BLaER1 treated with 17β-estradiol and CSF1 and Interleukin-3, amounts not matched to agents 10 nM and 100 nM (cell line): ENCODE data around the gene DNAJC22.

ENCODE experiments used
- H3K27ac ChIP-seq, 11 experiments: shearing (Covaris generic); formaldehyde crosslinking; 2 replicates each; pipeline ENCODE4 v1.8.1; 2022
- H3K27me3 ChIP-seq, 11 experiments: shearing (Covaris generic); formaldehyde crosslinking; 2 replicates each; pipeline ENCODE4 v1.8.1; 2022
- H3K36me3 ChIP-seq, 11 experiments: shearing (Covaris generic); formaldehyde crosslinking; 2 replicates each; pipeline ENCODE4 v1.8.1; 2022
- H3K4me1 ChIP-seq, 10 experiments: shearing (Covaris generic); formaldehyde crosslinking; 2 replicates each; pipeline ENCODE4 v1.8.1; 2022
- H3K4me2 ChIP-seq, 11 experiments: shearing (Covaris generic); formaldehyde crosslinking; 2 replicates each; pipeline ENCODE4 v1.8.1; 2022
- H3K4me3 ChIP-seq, 10 experiments: shearing (Covaris generic); formaldehyde crosslinking; 2 replicates each; pipeline ENCODE4 v1.8.1; 2022
- H3K9ac ChIP-seq, 11 experiments: shearing (Covaris generic); formaldehyde crosslinking; 2 replicates each; pipeline ENCODE4 v1.8.1; 2022
- H3K9me3 ChIP-seq, 11 experiments: shearing (Covaris generic); formaldehyde crosslinking; replicated peaks in 1 of 11; 2 replicates each; pipeline ENCODE4 v1.8.1; 2022
- H4K20me1 ChIP-seq, 11 experiments: shearing (Covaris generic); formaldehyde crosslinking; 2 replicates each; pipeline ENCODE4 v1.8.1; 2022
- Cebpa-rat ChIP-seq, 11 experiments: shearing (Covaris generic); IDR thresholded peaks; 2 replicates each; pipeline ENCODE4 v1.8.1; 2022

The DNAJC22 gene

DNA sequence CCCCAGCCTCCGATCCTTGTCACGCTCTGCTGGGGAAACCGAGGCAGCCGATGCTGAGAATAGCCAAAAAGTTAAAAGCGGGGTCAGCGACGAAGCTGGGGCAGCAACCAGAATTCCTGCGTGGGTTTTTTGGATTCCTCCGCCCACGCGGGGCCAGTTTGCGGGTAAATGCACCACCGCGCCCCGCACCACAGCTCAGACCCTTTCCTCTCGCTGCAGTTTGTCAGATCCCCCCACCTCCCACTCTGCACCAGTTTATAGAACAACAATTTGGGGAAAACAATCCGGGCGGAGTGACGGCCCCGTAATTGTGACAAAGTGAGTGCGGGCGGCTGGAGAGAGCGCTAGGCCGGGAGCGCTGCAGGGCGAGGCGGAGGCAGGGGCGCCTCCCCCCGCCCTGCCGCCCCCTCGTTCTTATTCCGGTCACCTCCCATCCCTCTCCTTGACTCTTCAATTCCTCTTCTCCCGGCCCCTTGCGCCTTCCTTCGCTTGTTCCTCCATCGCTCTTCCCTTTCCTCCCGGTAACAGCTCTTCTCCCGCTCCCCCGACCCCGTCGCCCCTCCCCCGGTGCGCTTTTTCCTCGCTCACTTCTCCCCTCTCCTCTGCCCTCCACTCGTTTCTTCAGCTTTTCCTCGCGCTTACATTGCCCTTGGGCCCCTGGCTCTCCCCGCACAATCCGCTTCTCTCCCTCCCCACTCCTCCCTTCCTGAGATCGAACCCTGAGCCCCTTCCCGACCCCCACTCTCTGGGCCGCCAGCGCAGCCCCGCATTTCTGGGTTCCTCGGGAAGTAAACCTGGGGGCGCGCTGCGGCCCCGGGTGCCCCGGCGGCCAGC, 646 bp upstream of the DNAJC22 start:
- Histone ChIP-seq H3K4me1 (peaks cover 43 to 68% (median 61%) of the 10 kb centered on the region in 10 experiments), H3K4me3 (peak overlapping the region; percentile 48 to 70 (median 58)), H3K9me3 (no peaks in the 10 kb centered on the region), H3K27me3 (peaks cover 76 to 87% (median 82%) of the 10 kb centered on the region in 11 experiments), H3K4me2 (peak overlapping the region; percentile 92 to 100 (median 99)), H3K27ac (no peak overlapping the region), H4K20me1 (peaks cover 0 to 64% (median 54%) of the 10 kb centered on the region in 11 experiments; a peak in 19 of 22 replicates), H3K9ac (peak overlapping the region; percentile 27 to 69 (median 53); a peak in 19 of 22 replicates), H3K36me3 (no peaks in the 10 kb centered on the region)
- no peak for TF ChIP-seq Cebpa-rat (IDR thresholded peaks at IDR 0.05)

DNA sequence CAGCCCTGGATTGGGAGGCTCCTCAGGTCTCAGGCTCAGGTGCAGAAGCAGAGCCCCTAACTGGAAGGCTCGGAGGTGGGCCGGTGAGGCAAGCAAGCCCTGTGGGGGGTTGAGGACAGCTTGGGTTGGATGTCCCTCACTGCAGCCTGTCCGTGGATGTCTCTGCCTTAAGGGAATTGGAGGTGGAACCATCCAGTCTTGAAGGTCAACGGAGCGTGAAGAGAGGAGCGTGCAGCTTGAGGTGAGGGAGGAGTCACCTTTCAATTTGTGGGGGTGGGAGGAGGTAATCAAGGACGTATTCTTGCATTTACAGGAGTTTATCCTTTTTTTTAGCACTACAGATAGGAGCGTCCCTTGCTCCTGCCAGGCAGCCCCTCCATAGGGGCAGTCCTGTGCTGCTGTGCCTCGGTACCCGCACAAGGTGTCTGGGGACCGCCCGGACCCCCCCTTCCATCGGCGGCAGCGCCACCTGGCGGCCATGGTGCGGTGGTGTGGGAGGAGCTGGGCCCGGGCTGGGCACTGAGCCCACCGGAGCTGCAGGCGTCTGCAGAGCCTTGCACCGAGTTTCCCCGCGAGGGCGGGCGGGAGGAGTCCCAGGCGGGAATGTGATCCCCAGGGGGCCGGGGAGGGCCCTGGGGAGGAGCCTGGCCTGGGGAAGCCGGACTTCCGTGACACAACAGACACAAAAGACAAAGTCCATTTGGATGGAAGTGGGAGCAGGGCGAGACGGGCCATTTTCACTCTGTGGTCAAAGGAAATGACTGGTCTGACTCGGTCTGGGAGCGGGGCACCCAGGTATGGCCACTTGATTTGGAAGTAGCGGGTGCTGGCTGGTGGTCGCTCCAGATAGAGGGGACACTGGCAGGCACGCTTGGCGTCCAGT, 864 bp downstream of the DNAJC22 start:
- no peaks in the 10 kb centered on the region for H3K9me3 ChIP-seq
- H3K27ac ChIP-seq = no peak overlapping the region
- peak overlapping the region; percentile 92 to 100 (median 99) for H3K4me2 ChIP-seq
- TF ChIP-seq Cebpa-rat (IDR thresholded peaks at IDR 0.05) = no peak
- H4K20me1 ChIP-seq = peaks cover 0 to 49% (median 39%) of the 10 kb centered on the region in 11 experiments; a peak in 19 of 22 replicates
- H3K4me1 ChIP-seq = peaks cover 39 to 60% (median 55%) of the 10 kb centered on the region in 10 experiments
- H3K27me3 ChIP-seq = peaks cover 61 to 72% (median 67%) of the 10 kb centered on the region in 11 experiments
- H3K36me3 ChIP-seq = no peaks in the 10 kb centered on the region
- H3K9ac ChIP-seq = peak overlapping the region in 7 of 11 experiments; percentile 7 to 69 (median 38); a peak in 8 of 22 replicates
- peak overlapping the region; percentile 48 to 70 (median 58) for H3K4me3 ChIP-seq

DNA sequence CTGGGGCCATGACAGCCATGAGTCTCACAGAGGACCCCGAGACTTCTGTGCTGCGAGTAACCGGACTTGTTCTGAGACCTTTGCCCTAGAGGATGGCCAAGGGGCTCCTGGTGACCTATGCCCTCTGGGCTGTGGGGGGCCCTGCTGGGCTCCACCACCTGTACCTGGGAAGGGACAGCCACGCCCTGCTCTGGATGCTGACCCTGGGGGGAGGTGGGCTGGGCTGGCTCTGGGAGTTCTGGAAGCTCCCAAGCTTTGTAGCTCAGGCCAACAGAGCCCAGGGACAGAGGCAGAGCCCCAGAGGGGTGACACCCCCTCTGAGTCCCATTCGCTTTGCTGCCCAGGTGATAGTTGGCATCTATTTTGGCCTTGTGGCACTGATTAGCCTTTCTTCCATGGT, 2.1 kb downstream of the DNAJC22 start:
- Histone ChIP-seq H3K9me3 (no peaks in the 10 kb centered on the region), H3K27me3 (peaks cover 48 to 59% (median 54%) of the 10 kb centered on the region in 11 experiments), H3K4me2 (peak overlapping the region in 7 of 11 experiments; percentile 92 to 100 (median 99); a peak in 9 of 22 replicates), H3K9ac (no peak overlapping the region), H4K20me1 (peaks cover 0 to 37% (median 27%) of the 10 kb centered on the region in 11 experiments; a peak in 17 of 22 replicates), H3K4me3 (no peak overlapping the region), H3K36me3 (no peaks in the 10 kb centered on the region), H3K27ac (no peak overlapping the region), H3K4me1 (peaks cover 27 to 48% (median 44%) of the 10 kb centered on the region in 10 experiments)
- TF ChIP-seq Cebpa-rat (IDR thresholded peaks at IDR 0.05) = no peak

DNA sequence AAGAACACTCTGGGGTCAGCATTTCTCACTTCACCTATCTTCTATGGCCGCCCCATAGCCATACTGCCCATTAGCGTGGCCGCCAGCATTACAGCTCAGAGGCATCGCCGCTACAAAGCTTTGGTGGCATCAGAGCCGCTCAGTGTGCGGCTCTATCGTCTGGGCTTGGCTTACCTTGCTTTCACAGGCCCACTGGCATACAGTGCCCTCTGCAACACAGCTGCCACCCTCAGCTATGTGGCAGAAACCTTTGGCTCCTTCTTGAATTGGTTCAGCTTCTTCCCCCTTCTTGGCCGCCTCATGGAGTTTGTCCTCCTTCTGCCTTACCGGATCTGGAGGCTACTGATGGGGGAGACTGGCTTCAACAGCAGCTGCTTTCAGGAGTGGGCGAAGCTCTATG, 2.6 kb downstream of the DNAJC22 start:
- no peak overlapping the region for H3K4me3 ChIP-seq
- no peaks in the 10 kb centered on the region for H3K9me3 ChIP-seq
- no peak for TF ChIP-seq Cebpa-rat (IDR thresholded peaks at IDR 0.05)
- peaks cover 44 to 54% (median 49%) of the 10 kb centered on the region in 11 experiments for H3K27me3 ChIP-seq
- no peaks in the 10 kb centered on the region for H3K36me3 ChIP-seq
- no peak overlapping the region for H3K9ac ChIP-seq
- H4K20me1 ChIP-seq = peaks cover 0 to 32% (median 22%) of the 10 kb centered on the region in 11 experiments; a peak in 17 of 22 replicates
- H3K4me1 ChIP-seq = peaks cover 27 to 43% (median 39%) of the 10 kb centered on the region in 10 experiments
- no peak overlapping the region for H3K4me2 ChIP-seq
- H3K27ac ChIP-seq = no peak overlapping the region

DNA sequence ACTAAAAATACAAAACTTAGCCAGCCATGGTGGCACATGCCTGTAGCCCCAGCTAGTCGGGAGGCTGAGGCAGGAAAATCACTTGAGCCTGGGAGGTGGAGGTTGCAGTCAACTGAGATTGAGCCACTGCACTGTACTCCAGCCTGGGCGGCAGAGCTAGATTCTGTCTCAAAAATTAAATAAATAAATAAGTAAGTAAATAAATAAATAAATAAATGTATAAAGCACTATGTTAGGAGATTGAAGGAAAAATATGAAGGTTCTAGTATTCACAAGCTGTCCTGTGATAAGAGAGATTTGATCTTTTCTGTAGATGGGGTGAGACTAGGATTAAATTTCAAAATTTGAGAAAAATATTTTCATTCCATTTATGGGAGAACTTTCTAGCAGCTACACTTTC, 5.7 kb downstream of the DNAJC22 start:
- H3K4me1 ChIP-seq = peaks cover 8 to 14% (median 12%) of the 10 kb centered on the region in 10 experiments
- TF ChIP-seq Cebpa-rat (IDR thresholded peaks at IDR 0.05) = no peak
- peaks cover 13 to 24% (median 19%) of the 10 kb centered on the region in 11 experiments for H3K27me3 ChIP-seq
- no peak overlapping the region for H3K9ac ChIP-seq
- no peaks in the 10 kb centered on the region for H3K9me3 ChIP-seq
- H3K27ac ChIP-seq = no peak overlapping the region
- peaks cover 0 to 4% (median 2%) of the 10 kb centered on the region in 11 experiments; a peak in 13 of 22 replicates for H4K20me1 ChIP-seq
- H3K36me3 ChIP-seq = no peaks in the 10 kb centered on the region
- H3K4me2 ChIP-seq = no peak overlapping the region
- H3K4me3 ChIP-seq = no peak overlapping the region

DNA sequence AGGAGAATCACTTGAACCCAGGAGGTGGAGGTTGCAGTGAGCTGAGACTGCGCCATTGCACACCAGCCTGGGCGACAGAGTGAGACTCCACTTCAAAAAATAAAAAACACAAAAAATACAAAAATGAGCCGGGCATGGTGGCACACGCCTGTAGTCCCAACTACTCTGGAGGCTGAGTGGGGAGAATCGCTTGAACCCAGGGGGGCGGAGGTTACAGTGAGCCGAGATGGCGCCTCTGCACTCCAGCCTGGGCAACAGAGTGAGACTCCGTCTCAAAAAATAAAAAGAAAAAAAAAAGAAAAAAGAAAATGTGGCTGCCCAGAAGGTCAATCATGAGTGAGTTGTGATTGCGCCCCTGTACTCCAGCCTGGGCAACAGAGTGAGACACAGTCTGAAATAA, 9.2 kb downstream of the DNAJC22 start:
- no peak for TF ChIP-seq Cebpa-rat (IDR thresholded peaks at IDR 0.05)
- no peaks in the 10 kb centered on the region for H4K20me1 ChIP-seq
- H3K36me3 ChIP-seq = no peaks in the 10 kb centered on the region
- no peak overlapping the region for H3K4me2 ChIP-seq
- no peaks in the 10 kb centered on the region for H3K9me3 ChIP-seq
- H3K9ac ChIP-seq = no peak overlapping the region
- H3K27me3 ChIP-seq = no peaks in the 10 kb centered on the region
- no peak overlapping the region for H3K27ac ChIP-seq
- no peaks in the 10 kb centered on the region for H3K4me1 ChIP-seq
- no peak overlapping the region for H3K4me3 ChIP-seq

DNA sequence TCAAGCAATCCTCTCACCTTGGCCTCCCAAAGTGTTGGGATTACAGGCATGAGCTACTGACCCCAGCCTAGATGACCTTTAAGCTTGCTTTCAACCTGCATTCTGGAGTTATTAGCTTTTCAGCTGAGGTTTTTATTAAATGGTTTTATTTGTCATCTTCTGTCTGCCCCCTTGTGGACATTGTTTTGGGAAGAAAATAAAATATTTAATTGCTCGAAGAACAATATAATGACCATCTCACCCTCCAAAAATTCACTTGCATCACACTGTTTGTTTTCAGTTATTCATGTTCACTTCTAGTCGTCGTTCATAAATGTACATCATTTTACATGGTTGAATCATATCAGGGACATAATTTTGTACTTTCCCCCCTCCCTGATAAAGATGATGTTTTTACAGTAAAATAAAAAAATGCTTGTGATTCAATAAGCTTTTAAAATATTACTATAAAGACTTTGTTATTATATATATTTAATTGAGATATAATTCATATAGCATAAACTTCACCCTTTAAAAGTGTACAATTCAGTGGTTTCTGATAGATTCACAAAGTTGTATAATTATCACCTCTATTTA, 10.5 kb downstream of the DNAJC22 start:
- no peak overlapping the region for H3K27ac ChIP-seq
- H3K4me3 ChIP-seq = no peak overlapping the region
- H4K20me1 ChIP-seq = no peaks in the 10 kb centered on the region
- no peak overlapping the region for H3K4me2 ChIP-seq
- no peaks in the 10 kb centered on the region for H3K4me1 ChIP-seq
- no peaks in the 10 kb centered on the region for H3K27me3 ChIP-seq
- H3K9me3 ChIP-seq = no peaks in the 10 kb centered on the region
- no peaks in the 10 kb centered on the region for H3K36me3 ChIP-seq
- no peak for TF ChIP-seq Cebpa-rat (IDR thresholded peaks at IDR 0.05)
- no peak overlapping the region for H3K9ac ChIP-seq

DNA sequence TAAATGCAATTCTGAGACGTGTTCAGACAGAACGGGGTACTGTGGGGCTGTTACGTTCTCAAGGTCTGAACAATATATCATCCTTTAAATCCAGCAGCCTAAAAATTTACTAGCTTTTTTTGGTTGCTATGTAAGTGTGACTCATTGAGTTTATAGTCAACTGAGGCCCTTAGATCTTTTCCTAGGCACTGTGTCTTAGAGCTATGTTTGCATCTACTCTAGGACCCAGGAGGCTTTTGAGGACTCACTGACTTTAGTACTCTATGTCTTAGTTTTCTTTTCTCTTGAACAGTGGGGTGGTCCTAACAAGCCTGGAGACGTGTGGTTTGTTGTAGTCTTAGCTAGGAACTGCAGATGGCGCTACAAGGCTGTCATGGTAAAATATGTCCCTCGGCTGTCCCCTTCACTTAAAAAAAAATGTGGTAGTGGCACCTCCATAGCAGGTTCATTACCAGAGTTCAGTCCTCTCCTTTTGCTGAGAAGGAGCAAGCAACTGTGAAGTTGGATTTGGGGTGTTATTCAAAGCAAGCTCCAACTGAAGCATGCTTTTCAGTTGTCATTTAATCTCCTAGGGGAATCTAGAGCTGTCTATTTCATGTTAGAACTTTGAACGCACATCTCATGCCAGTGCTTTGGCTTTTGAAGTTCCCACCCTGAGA, 11.9 kb downstream of the DNAJC22 start:
- Histone ChIP-seq H3K27me3 (no peaks in the 10 kb centered on the region), H3K4me1 (no peaks in the 10 kb centered on the region), H4K20me1 (no peaks in the 10 kb centered on the region), H3K27ac (no peak overlapping the region), H3K9ac (no peak overlapping the region), H3K36me3 (no peaks in the 10 kb centered on the region), H3K4me3 (no peak overlapping the region), H3K4me2 (peak overlapping the region in 1 of 11 experiments; percentile 19; a peak in 1 of 22 replicates), H3K9me3 (no peaks in the 10 kb centered on the region)
- no peak for TF ChIP-seq Cebpa-rat (IDR thresholded peaks at IDR 0.05)
